ENCODE results near the gene OR9G1. TPM values are rescaled to one million over a fixed set of nuclear protein-coding genes. Genes with fewer than 3 reads are reported as not detected.
A peak's percentile ranks its signal among the peaks of the same experiment; 100 is the strongest.

Gene OR9G1
- total and polyA plus RNA-seq, 2 of the 8 experiments (the other 6 are each of a cell fraction or from before 2014, with no cell fraction given), result not detected

GRCh38 chr11:56706486-56706885, 7.6 kb downstream of the OR9G1 start:
- Histone ChIP-seq H3K14ac (ENCODE audit: insufficient read length) (no peak overlapping the region), H2BK120ac (replicated peaks; ENCODE audit: low read depth, low read length) (no peak overlapping the region), H4K8ac (ENCODE audit: extremely low read depth, insufficient read depth, low read length) (no peak overlapping the region; the same call in 1 of the 2 replicates), H2BK12ac (ENCODE audit: low read depth, low read length) (no peak overlapping the region), H3K4me3 (ENCODE audit: extremely low read depth in 1 of 4, insufficient read depth in 2 of 4, low read depth in 3 of 4, low read length in 4 of 4) (no peak overlapping the region), H3K36me3 (ENCODE audit: control insufficient read depth in 2 of 4, insufficient read depth in 4 of 4, low read length in 3 of 4) (no peaks in the 10 kb centered on the region), H3K56ac (replicated peaks; ENCODE audit: insufficient read length, low read depth, low read length) (no peak overlapping the region), H3K27ac (ENCODE audit: low read depth, low read length) (no peak overlapping the region), H4K20me1 (replicated peaks in 1 of 2; ENCODE audit: control insufficient read depth in 1 of 2, insufficient read depth in 2 of 2, low read length in 2 of 2) (no peaks in the 10 kb centered on the region), H3K9ac (replicated peaks in 1 of 4; ENCODE audit: extremely low read depth in 1 of 4, low read depth in 3 of 4, low read length in 3 of 4) (no peak overlapping the region), H3K23ac (ENCODE audit: insufficient read length) (no peak overlapping the region), H4K5ac (ENCODE audit: insufficient read length, low read depth, low read length) (no peak overlapping the region), H3K23me2 (ENCODE audit: low read depth, low read length) (no peaks in the 10 kb centered on the region), H3K9me3 (ENCODE audit: insufficient read depth in 2 of 2, low read depth in 1 of 2, low read length in 1 of 2) (0 out of 4 replicates have a peak, but pooled peaks cover 0 to 3% of the 10 kb centered on the region in 2 experiments), H2AFZ (ENCODE audit: low read length) (peak overlapping the region; percentile 3; the same call in 1 of the 2 replicates), H3K18ac (ENCODE audit: extremely low read depth, low read length) (no peak overlapping the region), H3K4me1 (replicated peaks in 1 of 4; ENCODE audit: control insufficient read depth in 3 of 4, insufficient read depth in 4 of 4, low read length in 3 of 4) (no peaks in the 10 kb centered on the region), H2BK20ac (ENCODE audit: low read length) (no peak overlapping the region), H4K91ac (replicated peaks; ENCODE audit: insufficient read length, low read length) (no peak overlapping the region), H3K79me2 (ENCODE audit: control insufficient read depth in 1 of 2, insufficient read depth in 2 of 2, low read length in 2 of 2) (no peaks in the 10 kb centered on the region), H3K4ac (replicated peaks; ENCODE audit: insufficient read length, low read depth, low read length) (no peak overlapping the region), H3K4me2 (ENCODE audit: insufficient read depth in 1 of 2, low read depth in 2 of 2, low read length in 2 of 2) (no peak overlapping the region), H2BK5ac (ENCODE audit: low read depth, low read length) (no peak overlapping the region), H2AK5ac (ENCODE audit: low read depth, low read length) (no peak overlapping the region), H2BK15ac (ENCODE audit: low read length) (no peak overlapping the region), H3K79me1 (ENCODE audit: low read depth, low read length) (no peaks in the 10 kb centered on the region), H3K27me3 (replicated peaks in 1 of 4; ENCODE audit: control insufficient read depth in 3 of 4, extremely low read depth in 1 of 4, insufficient read depth in 3 of 4, low read length in 3 of 4) (no peaks in the 10 kb centered on the region)
- no peak for DNase-seq (ENCODE audit: low read depth in 1 of 2, low spot score in 2 of 2)
- no peak for TF ChIP-seq POLR2AphosphoS5 (IDR thresholded peaks at IDR 0.05; ENCODE audit: low read depth, low read length)
- no peak for TF ChIP-seq FOSL1 (IDR thresholded peaks at IDR 0.05; ENCODE audit: insufficient read depth, low read depth, low read length)
- TF ChIP-seq TCF12 (IDR thresholded peaks at IDR 0.05; ENCODE audit: low read depth, low read length), result no peak
- TF ChIP-seq MAFK (IDR thresholded peaks at IDR 0.05; ENCODE audit: low read depth, low read length), result no peak
- no peak for TF ChIP-seq CHD2 (IDR thresholded peaks at IDR 0.05; ENCODE audit: low read length)
- TF ChIP-seq HDAC6 (IDR thresholded peaks at IDR 0.05; ENCODE audit: low read depth, low read length), result no peak
- TF ChIP-seq TAF1 (IDR thresholded peaks at IDR 0.05; ENCODE audit: low read depth, low read length), result no peak
- no peak for TF ChIP-seq KDM5A (IDR thresholded peaks at IDR 0.05; ENCODE audit: low read length)
- no peak for FAIRE-seq
- ChIA-PET CTCF (ENCODE audit: partially characterized antibody) (interaction anchor here (1.1 to 1.5 kb wide), 3 partner anchors 9 to 92 kb away, joined by 3 read pairs; partner anchors contain the start of gene OR5M1), POLR2A (ENCODE audit: partially characterized antibody) (no interaction called here)
- 71% methylated on average over 2 of the region's 2 CpGs; no CpG with 5 or more reads in 1 of the 2 experiments for WGBS, 2 experiments (ENCODE audit: extremely low coverage in 1 of 2, insufficient coverage in 1 of 2, insufficient read length in 1 of 2, insufficient replicate concordance in 2 of 2, low coverage in 1 of 2, low lambda C conversion rate in 2 of 2, missing lambda C conversion rate in 1 of 2)

Data from H1 (cell line).